ENCODE results near the gene ADGRD2.

The ADGRD2 gene

DNA sequence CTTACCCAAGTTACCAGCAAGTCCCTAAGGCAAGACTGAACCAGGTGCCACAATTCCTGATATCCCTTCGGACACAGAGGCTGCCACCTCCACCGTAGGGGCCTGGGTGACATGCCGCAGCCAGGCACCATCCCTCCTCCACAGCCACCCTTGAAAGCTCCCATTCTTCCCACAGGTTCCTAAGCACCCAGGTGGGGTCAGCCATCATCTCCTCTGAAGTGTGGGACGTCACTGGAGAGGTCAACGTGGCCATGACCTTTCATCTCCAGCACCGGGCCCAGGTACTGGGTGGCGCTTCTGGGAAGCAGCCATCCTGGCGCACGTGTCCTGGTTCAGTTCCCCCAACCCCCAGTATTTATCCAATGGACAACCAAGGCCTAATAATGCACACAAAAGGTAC is 8.2 kb downstream of the ADGRD2 start:
- no peak for DNase-seq

DNA sequence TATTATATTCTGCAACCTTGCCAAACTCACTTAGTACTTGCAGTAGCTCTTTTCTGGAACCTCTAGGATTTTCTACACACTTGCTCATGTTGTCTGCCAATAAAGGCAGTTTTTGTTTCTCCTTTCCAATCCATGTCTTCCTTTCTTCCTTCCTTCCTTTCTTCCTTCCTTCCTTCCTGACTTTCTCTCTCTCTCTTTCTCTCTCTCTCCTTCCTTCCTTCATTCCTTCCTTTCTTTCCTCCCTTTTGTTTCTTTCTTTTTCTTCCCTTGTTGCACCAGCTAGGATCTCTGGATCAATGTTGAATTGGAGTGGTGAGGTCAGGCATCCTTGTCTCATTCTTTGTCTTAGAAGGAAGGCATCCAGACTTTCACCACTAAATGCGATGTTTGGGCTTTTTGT is 12.5 kb downstream of the ADGRD2 start:
- DNase-seq: no peak

DNA sequence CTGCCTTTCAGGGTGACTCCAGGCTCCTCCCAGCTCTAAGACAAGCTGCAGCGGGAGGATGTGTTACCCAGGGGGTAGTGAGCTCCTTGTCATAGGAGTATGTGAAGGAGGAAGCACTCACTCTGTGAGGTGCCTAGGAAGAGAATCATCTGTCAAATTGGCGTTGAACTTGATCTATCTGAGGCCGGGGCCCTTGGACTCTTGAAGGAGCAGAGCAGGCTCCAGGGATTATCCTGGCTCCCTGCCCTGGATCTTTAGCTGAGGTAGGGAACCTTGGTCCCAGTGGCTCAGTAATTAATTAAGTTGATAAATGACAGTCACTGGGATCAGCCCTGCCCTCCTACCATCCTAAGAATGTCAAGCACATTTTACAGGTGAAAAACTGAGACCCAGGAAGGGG is 15.5 kb downstream of the ADGRD2 start:
- no peak for DNase-seq

DNA sequence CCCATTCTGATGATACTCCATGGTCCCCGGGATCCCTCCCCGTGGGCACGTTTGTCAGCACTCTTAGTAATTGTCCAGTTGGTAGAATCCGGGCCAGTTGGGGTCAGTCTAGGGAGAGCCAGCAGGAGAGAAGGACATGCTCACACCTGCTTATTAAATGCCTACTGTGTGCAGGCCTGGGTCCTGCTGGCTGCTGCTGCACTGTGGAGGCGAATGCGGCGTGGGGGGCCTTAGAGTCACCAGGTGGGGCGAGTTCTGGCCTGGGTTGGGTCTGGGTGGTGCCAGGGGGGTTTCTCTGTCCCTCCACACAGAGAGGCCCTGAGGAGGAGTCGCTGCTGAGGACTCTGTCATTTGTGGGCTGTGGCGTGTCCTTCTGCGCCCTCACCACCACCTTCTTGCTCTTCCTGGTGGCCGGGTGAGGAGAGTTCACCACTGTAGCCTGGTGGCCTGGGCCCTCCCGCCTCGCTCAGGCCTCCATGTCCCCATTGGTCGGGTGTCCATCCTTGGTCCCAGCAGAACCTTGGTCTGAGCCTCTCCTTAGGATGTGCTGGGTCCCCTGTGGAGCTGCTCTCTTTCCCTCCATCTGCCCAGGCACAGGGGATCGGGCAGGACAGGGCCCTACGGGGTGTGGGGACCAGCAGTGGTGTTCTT is 17.3 kb downstream of the ADGRD2 start:
- no peak for DNase-seq

DNA sequence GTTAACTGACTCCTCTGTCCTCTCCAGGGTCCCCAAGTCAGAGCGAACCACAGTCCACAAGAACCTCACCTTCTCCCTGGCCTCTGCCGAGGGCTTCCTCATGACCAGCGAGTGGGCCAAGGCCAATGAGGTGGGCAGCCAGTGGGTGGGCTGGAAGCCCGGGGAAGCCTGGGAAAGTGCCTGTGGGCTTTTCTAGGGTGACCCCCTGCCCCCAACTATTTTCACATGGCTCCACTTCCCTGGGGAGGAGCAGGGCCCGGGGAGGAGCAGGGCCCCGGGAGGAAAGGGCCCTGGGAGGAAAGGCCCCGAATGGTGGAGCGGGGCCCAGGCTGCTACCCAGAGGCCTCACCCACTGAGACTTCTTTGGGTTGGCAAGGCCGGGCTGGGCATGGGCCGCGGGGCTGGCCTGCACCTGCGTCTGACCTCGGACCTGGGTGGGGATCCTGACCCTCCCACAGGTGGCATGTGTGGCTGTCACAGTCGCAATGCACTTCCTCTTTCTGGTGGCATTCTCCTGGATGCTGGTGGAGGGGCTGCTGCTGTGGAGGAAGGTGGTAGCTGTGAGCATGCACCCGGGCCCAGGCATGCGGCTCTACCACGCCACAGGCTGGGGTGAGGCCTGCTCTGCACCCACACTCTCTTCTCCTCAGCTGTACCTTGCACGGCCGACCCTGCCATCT is 17.9 kb downstream of the ADGRD2 start:
- DNase-seq: no peak

DNA sequence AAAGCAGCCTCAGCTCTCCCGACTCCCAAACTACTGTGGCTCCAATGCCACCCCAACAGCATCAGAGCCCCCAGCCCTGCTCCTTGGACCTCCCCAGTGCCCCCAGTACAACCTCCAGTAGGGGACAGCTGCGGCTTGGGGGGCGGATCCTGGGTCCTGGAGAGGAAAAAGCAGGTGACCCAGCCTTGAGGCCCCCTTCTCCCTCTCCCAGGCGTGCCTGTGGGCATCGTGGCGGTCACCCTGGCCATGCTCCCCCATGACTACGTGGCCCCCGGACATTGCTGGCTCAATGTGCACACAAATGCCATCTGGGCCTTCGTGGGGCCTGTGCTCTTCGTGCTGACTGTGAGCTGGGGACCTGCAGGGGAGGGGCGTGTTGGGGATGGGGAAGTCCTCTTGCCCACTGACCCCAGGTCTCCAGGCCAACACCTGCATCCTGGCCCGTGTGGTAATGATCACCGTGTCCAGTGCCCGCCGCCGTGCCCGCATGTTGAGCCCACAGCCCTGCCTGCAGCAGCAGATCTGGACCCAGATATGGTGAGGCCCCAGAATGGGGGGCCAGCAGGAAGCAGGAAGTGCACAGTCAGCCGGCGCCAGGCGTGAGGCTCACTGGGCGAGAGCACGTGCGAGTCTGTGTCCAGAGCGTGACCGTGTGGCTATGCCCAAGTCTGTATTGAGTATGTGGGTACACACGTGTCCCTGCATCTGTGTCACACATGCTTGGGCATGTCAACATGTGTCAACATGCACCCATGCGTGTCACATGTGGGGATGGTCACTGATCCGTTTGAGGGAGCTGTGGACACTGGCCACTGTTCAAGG is 19.0 kb downstream of the ADGRD2 start:
- DNase-seq: no peak

DNA sequence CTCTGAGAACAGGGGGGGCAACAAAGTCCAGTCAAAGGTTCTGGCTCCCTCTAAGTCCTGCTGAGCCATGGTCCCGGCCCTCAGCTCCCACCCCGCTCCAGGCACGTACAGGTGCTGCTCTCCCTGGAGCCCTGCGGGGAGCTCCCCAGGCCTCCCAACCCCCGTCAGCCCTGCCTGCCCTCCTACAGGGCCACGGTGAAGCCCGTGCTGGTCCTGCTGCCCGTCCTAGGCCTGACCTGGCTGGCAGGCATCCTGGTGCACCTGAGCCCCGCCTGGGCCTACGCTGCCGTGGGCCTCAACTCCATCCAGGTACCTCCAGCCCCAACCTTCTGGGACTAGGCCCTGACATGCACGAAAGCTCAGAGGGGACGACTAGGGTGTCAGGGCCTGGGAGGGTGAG is 20.1 kb downstream of the ADGRD2 start:
- DNase-seq: no peak

DNA sequence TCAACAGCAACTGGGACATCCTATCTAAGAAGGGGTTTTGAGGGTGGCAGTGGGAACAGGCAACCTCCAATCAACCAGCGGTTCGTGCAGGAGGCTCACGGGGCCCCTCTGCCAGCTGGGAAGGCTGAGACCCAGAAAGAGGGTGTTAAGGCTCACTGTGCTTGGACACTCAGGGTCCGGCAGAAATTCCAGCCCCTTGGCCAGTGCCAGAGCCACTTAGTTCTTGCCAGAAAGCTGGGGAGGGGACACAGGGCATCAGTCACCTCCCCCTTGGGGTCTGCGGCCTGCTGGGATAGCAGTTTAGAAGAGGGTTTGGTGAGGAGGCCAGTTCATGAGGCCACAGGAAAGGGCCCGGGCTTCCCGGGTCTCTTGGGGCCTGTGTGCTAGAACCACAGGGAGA is 20.5 kb downstream of the ADGRD2 start:
- no peak for DNase-seq

DNA sequence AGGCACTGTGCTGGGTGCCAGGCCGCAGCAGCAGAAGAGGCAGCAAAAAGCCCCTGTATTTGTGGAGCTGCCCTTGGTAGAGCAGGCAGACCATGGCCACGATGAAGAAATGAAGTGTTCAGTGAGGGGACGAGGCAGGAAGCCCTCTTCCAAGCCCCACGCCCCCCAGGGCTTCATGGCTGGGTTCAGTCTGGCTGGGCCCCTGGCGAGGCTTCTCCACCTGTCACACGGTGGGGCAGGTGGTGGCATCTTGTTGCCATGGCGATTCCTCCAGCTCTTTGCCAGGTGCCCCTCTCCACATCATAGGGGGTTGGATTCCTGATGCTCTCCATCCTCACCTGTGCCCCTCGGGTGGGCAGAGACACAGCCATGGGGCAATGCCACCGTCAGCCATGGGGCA is 21.5 kb downstream of the ADGRD2 start:
- DNase-seq: no peak

DNA sequence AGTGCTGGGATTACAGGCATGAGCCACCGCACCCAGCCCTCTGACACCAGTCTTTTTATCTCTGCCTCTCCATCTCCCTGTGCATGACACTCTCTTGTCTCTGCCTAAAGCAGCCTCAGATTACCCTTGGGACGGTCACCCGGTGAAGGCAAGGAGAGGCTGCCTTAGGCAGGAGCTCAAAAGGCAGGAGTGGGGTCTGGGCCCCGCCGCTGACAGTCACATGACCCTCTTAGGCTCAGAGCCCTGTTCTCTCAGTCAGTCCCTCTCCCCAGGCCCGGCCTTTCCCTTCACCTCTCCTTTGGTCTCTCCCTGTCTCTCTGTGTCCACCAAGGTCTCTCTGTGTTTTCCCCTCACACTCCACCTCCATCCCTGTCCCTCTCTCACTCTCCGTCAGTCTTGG is 22.5 kb downstream of the ADGRD2 start:
- DNase-seq: no peak

DNA sequence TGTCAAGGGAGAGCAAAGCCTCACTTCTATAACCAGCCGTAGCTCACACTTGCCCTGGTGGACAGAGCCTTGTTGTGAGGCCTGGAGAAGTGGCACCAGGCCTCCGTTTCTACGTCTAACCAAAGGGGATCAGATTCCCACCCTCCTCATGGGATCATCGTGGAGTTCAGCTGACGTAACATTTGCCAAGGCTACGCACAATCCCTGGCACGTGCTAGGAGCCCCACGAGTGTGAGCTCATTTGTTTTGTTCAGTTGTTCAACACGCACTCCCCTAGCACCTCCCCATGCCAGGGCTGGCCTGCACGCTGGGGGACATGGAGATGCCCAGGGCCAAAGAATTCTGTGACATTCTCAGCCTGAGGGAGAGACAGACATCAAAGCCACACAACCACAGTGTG is 23.1 kb downstream of the ADGRD2 start:
- DNase-seq: no peak

DNA sequence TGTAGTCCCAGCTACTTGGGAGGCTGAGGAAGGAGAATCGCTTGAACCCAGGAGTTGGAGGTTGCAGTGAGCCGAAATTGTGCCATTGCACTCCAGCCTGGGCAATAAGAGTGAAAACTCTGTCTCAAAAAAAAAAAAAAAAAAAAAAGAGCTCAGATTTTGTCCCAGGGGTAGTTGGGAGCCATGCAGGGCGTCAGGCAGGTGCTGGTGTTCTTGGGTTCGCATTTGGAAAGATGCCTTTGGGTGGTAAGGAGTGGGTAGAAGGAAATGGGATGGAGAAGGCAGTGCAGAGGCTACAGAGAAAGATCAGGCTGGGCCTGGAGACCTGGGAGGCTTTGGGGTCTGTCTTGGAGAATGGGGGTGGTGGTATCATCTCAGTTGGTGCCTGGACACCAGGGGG is 23.9 kb downstream of the ADGRD2 start:
- no peak for DNase-seq

DNA sequence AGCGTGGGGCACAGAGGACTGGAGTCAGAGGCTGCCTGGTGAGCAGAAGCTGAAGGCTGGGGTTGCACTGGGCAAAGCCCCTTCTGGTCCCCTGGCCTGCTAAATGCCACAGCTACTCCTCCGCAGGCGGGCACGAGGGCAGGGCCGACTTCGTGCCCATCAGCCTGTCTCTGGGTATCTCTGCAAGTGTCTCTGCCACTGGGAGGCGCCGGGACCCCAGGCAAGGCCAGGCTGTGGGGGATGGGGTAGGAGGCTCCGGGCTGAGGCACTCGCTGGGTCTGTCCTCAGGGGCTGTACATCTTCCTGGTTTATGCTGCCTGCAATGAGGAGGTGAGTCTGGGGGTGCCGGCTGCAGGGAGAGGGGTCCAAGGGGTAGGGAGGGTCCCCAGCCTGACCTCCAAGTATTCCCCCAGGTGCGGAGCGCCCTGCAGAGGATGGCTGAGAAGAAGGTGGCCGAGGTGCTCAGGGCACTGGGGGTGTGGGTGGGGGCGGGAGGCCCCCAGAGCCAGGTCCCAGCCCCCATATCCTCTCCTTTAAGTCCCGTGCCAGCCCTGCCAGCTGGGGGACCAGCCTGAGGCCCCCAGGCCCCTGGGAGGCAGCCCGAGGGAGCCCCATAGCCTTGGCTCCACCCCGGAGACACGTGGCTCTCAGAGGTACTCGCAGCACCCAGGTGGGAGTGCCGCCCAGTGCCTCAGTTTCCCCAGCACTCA is 25.1 kb downstream of the ADGRD2 start:
- no peak for DNase-seq

DNA sequence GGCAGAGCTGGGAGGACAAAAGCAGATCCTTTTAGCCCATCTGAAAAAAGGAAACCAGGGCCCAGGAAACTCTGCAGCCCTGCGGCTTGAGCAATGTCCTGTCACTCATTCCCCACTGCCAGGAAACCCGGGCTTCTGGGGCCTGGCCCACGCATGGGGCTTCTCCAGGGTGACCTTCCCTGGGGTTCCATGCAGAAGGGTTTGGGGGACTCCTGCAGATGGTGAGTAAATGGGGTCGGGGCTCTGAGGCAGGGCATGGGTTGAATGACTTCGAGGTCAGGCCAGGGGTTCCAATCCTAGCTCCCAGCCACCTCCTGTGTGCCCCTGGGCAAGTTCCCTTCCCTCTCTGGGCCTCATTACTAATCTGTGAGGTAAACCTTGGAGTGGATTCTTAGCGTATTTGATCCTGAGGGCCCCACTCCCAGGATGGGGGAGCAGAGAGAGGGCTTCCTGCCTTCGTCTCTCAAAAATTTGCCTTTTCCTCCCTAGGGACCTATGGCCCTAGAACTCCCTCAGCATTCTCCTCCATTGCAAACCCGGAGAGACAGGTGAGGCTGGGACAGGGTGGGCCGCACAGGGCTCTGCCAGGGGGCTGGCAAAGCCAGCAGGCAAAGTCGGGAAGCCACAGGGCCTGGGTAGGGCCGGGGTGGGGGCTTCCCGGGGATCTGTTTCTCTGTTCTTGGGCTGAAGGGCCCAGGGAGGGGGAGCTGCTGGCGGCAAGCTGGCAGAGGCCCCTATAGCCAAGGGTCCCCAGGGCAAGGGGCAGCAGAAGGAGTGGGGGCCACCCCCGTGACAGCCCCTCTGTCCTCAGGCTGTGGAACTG is 25.8 kb downstream of the ADGRD2 start:
- no peak for DNase-seq

DNA sequence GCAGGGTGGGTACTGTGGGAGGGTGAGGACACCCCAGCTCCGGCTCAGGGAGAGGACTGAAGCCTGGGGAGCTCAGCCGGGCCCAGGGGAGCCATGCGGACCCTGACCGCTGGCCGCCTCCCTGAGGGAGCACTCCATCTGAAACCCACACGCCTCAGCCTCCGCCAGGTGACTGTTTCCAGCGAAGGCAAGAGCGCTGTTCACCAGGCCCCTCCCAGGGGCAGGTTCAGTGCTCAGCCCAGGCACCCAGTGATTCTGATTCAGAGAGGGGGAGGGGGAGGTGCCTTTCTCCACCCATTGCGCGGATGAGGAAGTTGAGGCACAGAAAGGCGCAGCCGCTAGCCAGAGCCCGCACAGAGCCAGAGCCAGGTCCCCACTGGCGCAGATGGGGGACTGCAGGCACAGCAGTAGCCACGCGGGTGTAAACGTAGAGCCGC is 27.0 kb downstream of the ADGRD2 start:
- no peak for DNase-seq

DNA sequence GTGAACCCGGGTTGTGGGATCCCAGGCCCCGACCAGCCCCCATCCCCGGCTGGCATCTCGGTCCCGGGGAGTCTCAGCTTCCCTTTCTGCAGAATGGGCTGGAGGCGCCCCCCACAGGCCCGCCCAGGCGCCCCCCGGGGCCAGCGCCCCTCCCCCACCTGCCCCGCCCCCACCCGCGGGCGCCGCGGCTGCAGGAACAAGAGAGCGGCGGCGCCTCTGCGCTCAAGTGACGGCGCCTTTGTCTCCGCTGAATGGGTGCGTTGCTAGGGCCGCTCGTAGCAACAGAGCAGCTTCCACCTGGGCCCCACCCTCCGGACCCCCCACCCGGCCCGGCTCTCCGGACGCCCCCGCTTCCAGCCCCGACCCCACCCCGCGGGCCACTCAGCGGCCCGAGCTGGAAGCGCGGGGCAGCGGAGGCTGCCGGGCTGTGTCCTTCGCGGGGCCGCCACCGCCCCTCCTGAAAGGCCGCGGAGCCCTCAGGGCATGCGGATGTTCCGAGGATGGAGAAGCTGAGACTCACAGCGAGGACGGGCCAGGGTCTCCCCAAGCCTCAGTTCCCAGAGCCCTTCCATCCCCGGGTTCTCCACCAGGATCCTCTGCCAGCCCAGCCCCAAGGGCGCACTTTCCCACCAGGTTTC is 27.5 kb downstream of the ADGRD2 start:
- no peak for DNase-seq

DNA sequence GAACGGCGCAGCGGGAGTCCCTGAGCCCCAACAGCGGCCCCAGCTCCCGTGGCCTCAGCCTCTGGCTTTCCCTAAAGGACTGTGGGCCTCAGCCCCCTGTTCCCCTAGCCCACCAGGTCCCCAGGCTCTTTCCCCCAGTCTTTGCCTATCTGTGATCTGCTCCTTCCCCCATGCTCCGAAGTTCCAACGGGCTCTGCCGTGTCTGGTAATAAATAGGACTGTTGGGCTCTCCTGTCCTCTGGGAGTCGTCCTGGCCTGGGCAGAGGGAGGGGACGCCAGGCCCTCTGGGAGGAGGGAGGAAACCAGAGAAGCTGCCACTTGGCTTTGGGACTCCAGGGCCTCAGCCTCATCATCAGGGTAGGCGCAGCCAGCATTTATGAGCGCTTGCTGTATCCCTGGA is 28.1 kb downstream of the ADGRD2 start:
- no peak for DNase-seq

DNA sequence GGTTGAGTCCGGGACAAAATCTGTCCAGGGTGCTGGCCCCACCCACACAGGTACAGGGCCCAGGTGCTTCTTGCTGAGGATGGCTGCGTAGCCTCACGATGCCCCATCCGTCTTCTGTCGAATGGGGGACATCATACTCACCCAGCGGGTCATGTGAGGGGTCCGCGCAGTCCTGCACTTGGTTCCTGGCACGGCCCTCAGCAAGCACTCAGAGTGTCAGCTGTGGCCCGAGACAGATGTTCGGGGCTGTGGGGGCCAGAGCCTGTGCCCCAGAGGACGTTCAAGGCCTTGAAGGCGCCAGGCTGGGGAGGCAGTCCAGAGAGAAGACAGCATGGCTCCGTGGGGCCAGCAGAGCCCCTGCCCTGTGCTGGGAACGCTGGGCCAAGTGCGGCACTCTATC is 29.1 kb downstream of the ADGRD2 start:
- no peak for DNase-seq

DNA sequence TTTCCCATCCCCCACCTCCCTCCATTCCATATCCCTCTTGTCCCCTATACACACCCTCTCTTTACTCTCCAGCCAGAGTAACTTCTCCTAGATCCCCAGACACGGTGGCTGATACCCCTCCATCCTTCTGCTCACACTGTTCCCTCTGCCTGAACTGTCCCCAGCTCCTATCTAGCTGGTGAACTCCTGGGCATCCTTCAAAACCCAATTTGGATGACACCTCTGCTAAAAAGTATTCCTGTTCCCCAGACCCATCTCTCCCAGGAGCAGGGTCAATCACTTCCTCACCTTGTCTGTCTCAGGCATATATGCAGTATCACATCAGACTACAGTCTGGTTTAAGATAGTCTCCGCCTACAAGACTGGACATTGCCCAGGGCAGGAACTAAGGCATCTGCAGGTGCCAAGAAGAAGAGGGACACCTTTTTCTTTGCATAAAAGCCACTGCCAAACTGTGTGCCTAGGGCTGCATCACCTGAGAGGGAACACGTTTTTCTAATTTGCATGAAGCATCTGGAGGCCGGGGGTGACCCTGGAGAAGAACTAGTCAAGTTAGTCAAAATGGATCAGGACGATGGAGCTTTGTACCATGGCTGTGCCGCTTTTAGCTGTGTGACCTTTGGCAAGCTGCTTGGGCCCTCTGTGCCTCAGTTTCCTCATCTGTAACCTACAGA is 29.8 kb downstream of the ADGRD2 start:
- no peak for DNase-seq

DNA sequence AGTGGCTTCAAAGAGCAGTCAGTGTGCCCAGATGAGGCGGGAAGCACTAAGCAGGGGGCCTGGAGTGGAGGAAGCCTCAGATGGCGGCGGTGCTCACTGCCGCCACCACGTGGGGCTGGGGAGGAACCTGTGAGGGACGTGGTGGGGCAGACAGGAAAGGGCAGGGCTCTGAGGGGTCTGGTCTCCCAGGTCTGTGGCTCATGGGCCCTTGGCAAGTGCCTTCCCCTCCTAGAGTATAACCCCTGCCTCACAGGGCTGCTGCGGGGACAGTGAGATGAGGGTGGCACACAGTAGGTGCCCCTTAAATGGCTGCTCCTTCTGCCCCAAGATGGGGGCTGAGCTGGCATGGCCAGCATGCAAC is 30.4 kb downstream of the ADGRD2 start:
- no peak for DNase-seq

DNA sequence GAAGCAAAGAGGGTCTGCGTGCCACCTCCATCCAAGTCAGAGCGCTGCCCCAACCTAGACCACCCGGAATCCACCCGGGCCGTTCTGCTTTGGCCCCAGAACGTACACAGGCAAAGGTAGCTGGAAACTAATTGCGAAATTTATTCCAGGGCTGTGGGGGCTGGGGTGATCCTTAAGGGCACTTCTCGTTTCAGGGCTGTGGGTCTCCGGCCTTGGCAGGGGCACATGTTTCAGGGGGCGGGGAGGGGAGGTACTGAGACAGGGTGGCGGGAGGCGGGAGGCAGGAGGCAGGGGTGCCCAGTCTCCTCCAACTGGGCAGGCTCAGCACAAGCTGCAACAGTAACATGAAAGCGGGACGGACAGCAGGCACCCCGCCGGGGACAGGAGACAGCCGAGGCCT is 30.9 kb downstream of the ADGRD2 start:
- no peak for DNase-seq

Data from activated naive CD4-positive, alpha-beta T cell treated with Interleukin-2 at 50 U/mL for 16 hours (primary cell).